Motor neuron (in vitro differentiated cells): ENCODE data around the gene VPS26B. TPM values are rescaled to one million over a fixed set of nuclear protein-coding genes. Genes with fewer than 3 reads are reported as not detected.
"Not testable (repeated sequence)": the region's sequence is repeated elsewhere in the genome, so short reads cannot be mapped to it uniquely, and the experiment has no call there.

Source experiments
- ATAC-seq, 8 experiments: fragments of 200-7000 bp; cut with Tn5 transposase; replicated peaks in 6 of 8; 2 replicates each; pipeline ENCODE4 v1.8.0; 2021; ENCODE audit warnings: mild to moderate bottlenecking in 8 of 8, moderate library complexity in 8 of 8
- H3K27ac ChIP-seq, 2 donors: fragments of 250-450 bp; sonication (Bioruptor Pico); 2 replicates each; pipeline ENCODE4 v1.9.0; 2021; ENCODE audit warnings: antibody characterized with exemption in 2 of 2, mild to moderate bottlenecking in 2 of 2, moderate library complexity in 1 of 2
- H3K4me1 ChIP-seq, 2 donors: fragments of 250-450 bp; sonication (Bioruptor Pico); replicated peaks in 1 of 2; 2 replicates each; pipeline ENCODE4 v1.6.1; 2021; ENCODE audit warnings: antibody characterized with exemption in 2 of 2, mild to moderate bottlenecking in 2 of 2, moderate library complexity in 1 of 2
- H3K4me3 ChIP-seq, 5 donors: fragments of 250-450 bp; sonication (Bioruptor Pico); 2 replicates each; pipeline ENCODE4 v1.9.0; 2021; ENCODE audit warnings: antibody characterized with exemption in 5 of 5, mild to moderate bottlenecking in 5 of 5, moderate library complexity in 4 of 5
- WGBS, 10 experiments: fragments of 450-650 bp; shearing (Covaris generic); methylation state at CpG; one replicate each; pipeline ENCODE4 v1.0.0; 2022; 5-methylcytosine and 5-hydroxymethylcytosine counted together
- in situ Hi-C, 9 experiments: fragments of 400-800 bp; cut with MboI; loops; one replicate each; pipeline ENCODE4 v1.15.0; 2021; ENCODE audit warnings: low sequenced_read_pairs in 9 of 9, low pct_unique_long_range_greater_than_20kb in 2 of 9; ENCODE audit not compliant: unreplicated experiment in 9 of 9
- total RNA-seq, 8 experiments: library from RNA; unstranded; fragments of 300-600 nt; gene quantifications; 2 replicates each; pipeline versions ENCODE4 v1.2.3 to v1.2.4, GENCODE V29; 2022

Gene VPS26B
- total RNA-seq, 8 experiments from 2014 or later = 22.3 to 46.0 (median 37.0) TPM

DNA sequence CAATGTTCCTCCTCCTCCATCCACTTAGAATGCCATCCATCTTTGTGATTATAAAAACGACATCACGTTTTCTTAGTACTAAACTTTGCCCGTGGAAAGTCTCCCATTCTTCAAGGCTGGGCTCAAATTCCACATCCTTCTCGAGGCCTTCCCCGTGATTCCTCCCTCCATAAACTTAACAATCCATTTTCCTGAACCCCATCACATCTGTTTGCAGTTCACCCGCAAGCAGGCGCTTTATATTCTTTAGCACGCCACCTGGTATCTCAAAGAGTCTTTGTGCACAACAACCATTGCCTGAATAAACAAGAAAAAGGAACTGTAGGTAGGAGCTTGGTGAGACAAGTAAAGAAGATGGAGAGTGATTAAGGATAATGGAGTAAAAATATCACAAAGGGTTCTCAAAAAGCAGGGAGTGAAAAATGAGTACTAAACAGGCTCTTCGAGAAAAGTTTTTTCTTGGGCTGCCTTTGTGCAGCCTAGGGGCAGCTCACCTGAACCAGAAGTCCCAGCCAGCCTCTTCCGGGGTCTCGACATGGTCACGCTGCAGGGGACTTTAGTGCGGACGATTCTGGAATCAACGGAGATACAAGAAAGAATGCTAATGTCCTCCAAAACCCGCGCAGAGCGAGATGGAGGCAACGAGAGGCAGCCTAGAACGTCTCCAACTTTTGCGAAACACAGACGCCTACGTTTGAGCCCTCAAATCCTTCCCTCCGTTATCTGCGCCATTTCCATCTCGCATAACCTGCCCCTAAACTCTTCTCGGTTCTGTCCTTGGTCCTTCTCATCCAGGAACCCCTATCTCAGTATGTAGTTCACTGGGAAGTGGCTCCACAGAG, 28.1 kb downstream of the VPS26B start:
- in situ Hi-C loops = no loop called here
- Histone ChIP-seq H3K4me3 (peak overlapping the region; percentile 70 to 91 (median 83)), H3K4me1 (peaks cover 7 to 17% of the 10 kb centered on the region in 2 donors), H3K27ac (no peak overlapping the region)
- peak; percentile 30 to 51 (median 43) for ATAC-seq
- WGBS, 10 experiments = 0 to 50% (median 3%) methylated on average over 1 to 22 of the region's 27 CpGs

DNA sequence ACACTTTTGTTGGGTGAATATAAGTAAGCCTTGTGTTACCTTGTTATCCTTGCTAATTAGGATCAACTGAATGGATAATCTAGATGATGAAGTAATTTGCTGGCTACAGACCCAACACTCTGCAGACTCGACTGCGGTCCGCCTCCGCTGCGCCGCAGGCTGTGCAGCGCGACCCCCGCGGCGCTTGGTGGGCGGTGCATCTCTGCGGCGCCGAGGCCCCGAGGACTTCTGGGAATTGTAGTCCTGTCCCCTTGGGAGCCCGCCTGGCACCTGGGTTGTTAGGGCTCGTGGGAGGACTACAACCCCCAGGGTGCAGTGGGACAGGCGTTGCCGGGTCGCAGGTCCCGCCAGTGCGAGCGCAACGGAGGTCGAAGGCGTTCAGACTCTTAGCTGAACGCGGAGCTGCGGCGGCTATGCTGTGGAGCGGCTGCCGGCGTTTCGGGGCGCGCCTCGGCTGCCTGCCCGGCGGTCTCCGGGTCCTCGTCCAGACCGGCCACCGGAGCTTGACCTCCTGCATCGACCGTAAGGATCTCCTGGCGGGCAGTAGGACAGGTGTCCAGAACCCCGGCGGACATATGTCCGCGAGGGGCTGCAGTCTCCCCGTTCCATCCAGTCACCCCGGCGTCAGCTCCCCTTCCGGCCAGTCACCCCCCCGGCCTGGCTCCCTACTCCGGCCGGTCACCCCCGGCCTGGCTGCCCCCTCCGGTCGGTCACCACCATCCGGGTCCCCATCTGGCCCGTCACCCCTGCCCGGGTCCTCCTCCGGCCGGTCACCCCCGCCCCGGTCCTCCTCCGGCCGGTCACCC, 28.9 kb downstream of the VPS26B start, which contains the start of the genes ACAD8 and THYN1:
ACAD8 (plus strand) TSS at position 381 of the 806 bp plus-strand sequence; CDS start at position 414, 33 bp downstream.
THYN1 (minus strand) TSS at position 165 of the 806 bp plus-strand sequence. CDS start 470 bp downstream, outside the sequence.
- Histone ChIP-seq H3K4me1 (peaks cover 7 to 17% of the 10 kb centered on the region in 2 donors), H3K27ac (peak within 1 kb of the TSS in 1 of 2 donors; percentile 40), H3K4me3 (peak within 1 kb of the TSS; percentile 70 to 91 (median 83))
- WGBS, 10 experiments = 0% methylated on average over 4 to 6 of the region's 70 CpGs; no CpG with 5 or more reads in 6 of the 10 experiments
- ATAC-seq = peak; percentile 97 to 99 (median 99)
- in situ Hi-C loops = no loop called here

DNA sequence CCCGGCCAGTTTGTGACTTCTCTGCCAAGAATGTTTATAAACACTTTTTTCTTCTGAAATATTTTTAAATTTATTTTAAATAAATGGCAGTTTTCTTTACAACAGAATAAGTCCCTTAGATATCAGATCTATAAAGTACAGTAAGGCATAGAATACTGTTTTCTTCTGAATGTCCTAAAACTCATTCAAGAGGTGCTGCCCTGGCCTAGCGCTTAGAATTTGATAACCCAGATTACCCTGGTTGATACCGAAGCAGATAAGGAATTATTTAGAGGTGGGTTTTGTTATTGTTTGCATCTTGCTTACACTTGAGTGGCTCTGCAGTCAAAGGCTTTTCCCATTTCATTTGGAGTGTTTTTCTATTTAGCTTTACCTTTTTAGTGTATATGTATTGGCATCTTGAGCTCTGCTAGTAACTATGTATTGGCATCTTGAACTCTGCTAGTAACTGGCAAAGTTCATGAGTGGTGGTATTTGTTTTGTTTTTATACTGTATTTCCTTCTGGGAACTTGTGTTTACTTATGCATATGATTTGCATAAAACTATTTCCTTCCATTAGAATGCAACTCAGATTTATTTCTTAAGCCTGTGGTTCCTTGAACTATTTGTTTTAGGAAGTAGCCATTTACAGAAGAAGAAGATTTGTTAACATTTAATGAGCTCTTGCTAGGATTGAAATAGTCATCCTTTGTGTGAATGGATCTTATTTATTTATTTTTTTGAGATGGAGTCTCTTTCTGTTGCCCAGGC, 30.1 kb downstream of the VPS26B start:
- WGBS, 10 experiments = 0 to 90% (median 57%) methylated on average over 1 to 3 of the region's 3 CpGs
- Histone ChIP-seq H3K4me3 (peak overlapping the region; percentile 70 to 91 (median 83)), H3K4me1 (peaks cover 7 to 17% of the 10 kb centered on the region in 2 donors), H3K27ac (no peak overlapping the region)
- in situ Hi-C loops = no loop called here
- ATAC-seq = no peak

DNA sequence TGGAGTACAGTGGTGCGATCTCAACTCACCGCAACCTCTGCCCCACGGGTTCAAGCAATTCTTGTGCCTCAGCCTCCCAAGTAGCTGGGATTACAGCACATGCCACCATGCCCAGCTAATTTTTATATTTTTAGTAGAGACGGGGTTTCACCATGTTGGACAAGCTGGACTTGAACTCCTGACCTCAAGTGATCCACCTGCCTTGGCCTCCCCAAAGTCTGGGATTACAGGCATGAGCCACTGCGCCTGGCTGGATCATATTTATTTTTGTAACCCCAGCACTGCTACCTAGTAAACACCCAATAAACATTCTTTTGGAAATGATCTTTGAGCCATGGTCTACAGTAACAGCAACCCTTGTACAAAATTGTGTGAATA, 30.7 kb downstream of the VPS26B start:
- peaks cover 7 to 17% of the 10 kb centered on the region in 2 donors for H3K4me1 ChIP-seq
- ATAC-seq, in situ Hi-C loops, H3K27ac ChIP-seq, H3K4me3 ChIP-seq: not testable (repeated sequence)
- WGBS, 10 experiments = 93 to 100% (median 98%) methylated on average over 1 to 5 of the region's 5 CpGs

DNA sequence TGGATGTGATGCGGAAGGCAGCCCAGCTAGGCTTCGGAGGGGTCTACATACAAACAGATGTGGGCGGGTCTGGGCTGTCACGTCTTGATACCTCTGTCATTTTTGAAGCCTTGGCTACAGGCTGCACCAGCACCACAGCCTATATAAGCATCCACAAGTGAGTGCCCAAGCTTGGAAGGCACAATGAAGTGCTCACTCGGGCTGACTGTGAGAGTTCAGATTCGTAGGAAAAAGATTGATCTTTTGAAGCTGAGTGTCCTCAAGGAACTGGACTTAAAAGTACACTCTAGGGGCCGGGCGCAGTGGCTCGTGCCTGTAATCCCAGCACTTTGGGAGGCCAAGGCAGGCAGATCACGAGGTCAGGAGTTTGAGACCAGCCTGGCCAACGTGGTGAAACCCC, 32.6 kb downstream of the VPS26B start:
- Histone ChIP-seq H3K4me3 (no peak overlapping the region), H3K27ac (no peak overlapping the region), H3K4me1 (peaks cover 2 to 10% of the 10 kb centered on the region in 2 donors)
- ATAC-seq = no peak
- 88 to 100% (median 97%) methylated on average over 1 to 7 of the region's 11 CpGs; no CpG with 5 or more reads in 4 of the 10 experiments for WGBS, 10 experiments
- in situ Hi-C loops = no loop called here

DNA sequence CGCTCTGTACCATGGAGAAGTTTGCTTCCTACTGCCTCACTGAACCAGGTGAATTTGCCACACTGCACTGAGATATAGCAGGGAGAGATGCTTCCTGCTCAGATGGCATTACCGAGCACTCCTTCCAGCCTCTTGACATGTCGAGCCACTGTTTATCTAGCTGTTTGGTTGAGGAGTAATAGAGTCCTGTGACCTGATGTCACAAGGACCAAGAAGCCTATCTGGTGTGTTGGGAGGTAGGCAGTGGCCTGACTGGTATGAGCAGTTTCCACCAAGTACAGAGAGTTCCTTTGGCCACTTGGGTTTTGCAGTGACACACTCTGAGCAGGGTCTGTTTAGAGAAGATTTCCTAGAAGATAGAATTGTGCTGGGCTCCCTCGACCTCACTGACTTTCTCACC, 34.1 kb downstream of the VPS26B start:
- no peak overlapping the region for H3K4me3 ChIP-seq
- no peak for ATAC-seq
- in situ Hi-C loops = no loop called here
- H3K4me1 ChIP-seq = peaks cover 0 to 7% of the 10 kb centered on the region in 2 donors
- no peak overlapping the region for H3K27ac ChIP-seq
- WGBS, 10 experiments = 83 to 100% (median 100%) methylated on average over 1 to 3 of the region's 4 CpGs; no CpG with 5 or more reads in 2 of the 10 experiments

DNA sequence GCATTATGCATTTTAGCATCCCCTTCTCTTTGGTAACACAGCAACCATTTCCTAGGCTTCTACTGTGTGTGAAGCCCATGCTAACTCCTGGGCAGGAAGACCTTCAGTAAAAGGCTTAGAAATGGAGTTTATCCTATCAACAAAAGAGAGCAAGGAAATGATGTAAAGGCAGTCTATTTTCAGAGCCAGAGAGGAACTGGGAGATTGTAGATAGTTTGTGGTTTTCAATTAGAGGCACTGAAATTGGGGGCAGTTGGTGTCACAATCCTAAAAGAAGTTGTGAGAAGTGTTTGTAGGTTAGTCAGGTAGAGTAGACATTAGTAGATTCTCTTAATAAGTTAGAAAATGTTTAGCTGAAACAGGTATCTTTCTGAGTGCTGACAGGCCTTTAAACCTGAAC, 36.0 kb downstream of the VPS26B start:
- no peaks in the 10 kb centered on the region for H3K4me1 ChIP-seq
- no peak for ATAC-seq
- H3K4me3 ChIP-seq = no peak overlapping the region
- in situ Hi-C loops = no loop called here
- H3K27ac ChIP-seq = no peak overlapping the region

DNA sequence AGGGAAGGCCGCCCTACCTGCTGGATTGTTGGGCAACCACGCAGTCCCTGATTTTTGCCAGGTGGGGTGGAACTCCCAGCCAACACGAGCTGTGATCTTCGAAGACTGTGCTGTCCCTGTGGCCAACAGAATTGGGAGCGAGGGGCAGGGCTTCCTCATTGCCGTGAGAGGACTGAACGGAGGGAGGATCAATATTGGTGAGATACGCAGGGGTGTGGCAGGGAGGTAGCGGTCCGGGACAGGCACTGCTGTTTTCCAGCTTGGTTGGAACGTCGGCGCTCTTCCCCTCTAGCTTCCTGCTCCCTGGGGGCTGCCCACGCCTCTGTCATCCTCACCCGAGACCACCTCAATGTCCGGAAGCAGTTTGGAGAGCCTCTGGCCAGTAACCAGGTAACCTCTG, 36.5 kb downstream of the VPS26B start:
- 80 to 100% (median 92%) methylated on average over 1 to 4 of the region's 16 CpGs; no CpG with 5 or more reads in 4 of the 10 experiments for WGBS, 10 experiments
- ATAC-seq = no peak
- Histone ChIP-seq H3K27ac (no peak overlapping the region), H3K4me1 (no peaks in the 10 kb centered on the region), H3K4me3 (no peak overlapping the region)
- in situ Hi-C loops = no loop called here

DNA sequence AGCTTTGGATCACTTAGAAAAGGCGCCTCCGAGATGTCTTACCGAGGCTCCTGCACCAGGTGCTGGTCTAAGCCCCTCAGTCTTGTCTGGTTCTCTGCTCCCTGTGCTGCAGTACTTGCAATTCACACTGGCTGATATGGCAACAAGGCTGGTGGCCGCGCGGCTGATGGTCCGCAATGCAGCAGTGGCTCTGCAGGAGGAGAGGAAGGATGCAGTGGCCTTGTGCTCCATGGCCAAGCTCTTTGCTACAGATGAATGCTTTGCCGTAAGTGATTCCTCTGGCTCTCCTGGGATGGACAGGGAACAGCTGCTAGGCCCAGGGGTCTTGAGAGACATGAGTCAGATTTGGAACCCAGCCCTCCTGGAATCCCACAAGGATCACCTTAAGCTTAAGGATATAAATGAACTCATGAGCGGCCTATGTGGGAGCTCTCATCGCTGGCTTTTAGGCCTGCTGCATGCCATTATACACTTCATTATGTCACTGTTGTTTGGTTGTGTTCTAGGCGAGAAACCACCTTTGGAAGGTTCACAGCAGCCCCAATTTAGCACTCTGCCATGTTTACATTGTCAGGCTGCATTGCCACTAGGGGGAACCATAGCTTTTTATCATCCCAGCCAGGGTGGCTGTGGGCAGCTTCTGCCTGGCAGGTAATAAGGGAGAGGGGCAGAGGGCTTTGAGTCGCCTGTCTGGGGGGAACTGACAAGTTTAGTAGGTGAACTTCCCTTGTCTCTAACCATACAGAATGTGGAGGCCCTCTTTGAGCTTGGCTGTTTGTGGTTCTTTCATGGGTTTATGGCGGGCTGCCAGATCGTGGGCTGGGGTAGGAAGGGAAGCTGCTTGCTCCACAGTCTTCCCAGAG, 37.4 kb downstream of the VPS26B start:
- in situ Hi-C loops = no loop called here
- Histone ChIP-seq H3K4me3 (no peak overlapping the region), H3K4me1 (no peaks in the 10 kb centered on the region), H3K27ac (no peak overlapping the region)
- peak in 3 of 8 experiments; percentile 36 to 50 (median 45) for ATAC-seq
- 72 to 100% (median 84%) methylated on average over 1 to 9 of the region's 14 CpGs; no CpG with 5 or more reads in 2 of the 10 experiments for WGBS, 10 experiments

DNA sequence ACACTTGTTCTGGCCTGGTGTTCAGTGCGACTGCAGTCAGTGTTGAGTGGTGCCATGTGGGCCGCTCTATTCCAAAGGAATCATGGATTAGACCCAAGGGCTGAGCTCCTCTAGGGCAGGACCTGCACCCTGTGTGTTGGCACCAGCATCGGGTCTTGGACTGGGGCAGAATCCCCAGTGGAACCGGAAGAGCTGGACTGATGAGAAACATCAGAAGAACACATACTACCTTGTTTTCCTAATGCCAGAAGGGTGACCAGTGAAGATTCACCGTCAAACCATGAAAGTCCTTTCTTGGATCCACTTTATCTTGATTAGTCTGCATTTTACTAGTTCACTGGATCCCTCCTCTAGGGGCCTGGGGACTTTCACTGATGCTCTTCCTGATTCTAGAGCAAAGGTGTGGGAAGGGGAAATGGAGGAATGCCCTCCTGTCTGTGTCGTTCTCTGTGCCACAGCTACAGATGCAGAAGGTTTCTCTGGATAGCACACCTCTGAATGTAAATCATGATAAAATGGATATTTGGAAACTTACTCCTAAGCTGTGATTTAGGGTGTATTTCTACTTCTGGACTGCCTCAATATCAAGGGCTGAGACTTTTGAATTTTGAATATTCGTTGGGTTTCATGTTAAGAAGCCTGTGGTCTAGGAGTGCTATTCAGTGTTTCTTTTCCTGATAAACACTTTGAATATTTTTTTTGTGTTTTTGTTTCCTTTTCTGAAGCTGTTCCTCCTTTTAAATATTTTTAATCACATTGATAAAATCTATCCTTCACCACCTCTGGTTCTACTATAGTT, 40.7 kb downstream of the VPS26B start:
- H3K27ac ChIP-seq = no peak overlapping the region
- no peak overlapping the region for H3K4me3 ChIP-seq
- ATAC-seq = peak in 3 of 8 experiments; percentile 10 to 52 (median 51)
- in situ Hi-C loops = no loop called here
- WGBS, 10 experiments = 30 to 100% (median 91%) methylated on average over 1 to 7 of the region's 7 CpGs
- peaks cover 0 to 6% of the 10 kb centered on the region in 2 donors for H3K4me1 ChIP-seq

DNA sequence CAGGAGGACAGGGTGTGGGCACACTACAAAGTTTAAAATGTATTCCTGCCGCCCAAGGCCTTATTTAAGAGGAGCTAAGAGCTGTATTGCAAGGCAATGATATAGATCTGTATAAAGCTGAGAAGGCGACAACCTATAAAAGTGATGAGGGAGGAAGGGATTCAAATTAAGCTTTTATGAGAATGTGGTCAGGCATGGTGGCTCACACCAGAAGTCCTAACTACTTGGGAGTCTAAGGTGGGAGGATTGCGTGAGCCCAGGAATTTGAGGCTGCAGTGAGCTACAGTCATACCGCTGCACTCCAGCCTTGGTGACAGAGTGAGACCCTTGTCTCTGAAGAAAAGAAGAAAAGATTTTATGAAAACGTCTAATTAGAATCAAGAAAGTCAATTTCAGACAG, 42.0 kb downstream of the VPS26B start:
- H3K27ac ChIP-seq = no peak overlapping the region
- no peak overlapping the region for H3K4me3 ChIP-seq
- WGBS, 10 experiments = 11 to 98% (median 92%) methylated on average over 1 to 5 of the region's 5 CpGs
- in situ Hi-C loops = no loop called here
- ATAC-seq = peak in 3 of 8 experiments; percentile 17 to 30 (median 21)
- H3K4me1 ChIP-seq = peaks cover 0 to 6% of the 10 kb centered on the region in 2 donors
